PFSK-1 (cell line): ENCODE measurements around the gene CA11.
A peak's percentile ranks its signal among the peaks of the same experiment; 100 is the strongest.

ENCODE experiments used
- FOXP2 ChIP-seq: optimal IDR thresholded peaks from 2 replicates; pipeline ENCODE3; 2011; ENCODE audit warnings: borderline replicate concordance, control low read depth, inconsistent platforms; ENCODE audit not compliant: insufficient read depth; ENCODE audit errors: extremely low read length, extremely low read depth
- POLR2AphosphoS5 ChIP-seq: IDR thresholded peaks from 2 replicates; pipeline ENCODE4 v1.6.1; 2012; ENCODE audit warnings: low read depth, mild to moderate bottlenecking, control low read depth, low read length, moderate library complexity
- SIN3A ChIP-seq: IDR thresholded peaks from 2 replicates; pipeline ENCODE4 v1.6.1; 2012; ENCODE audit warnings: mild to moderate bottlenecking, low read length, moderate library complexity, borderline replicate concordance; ENCODE audit not compliant: insufficient read depth
- TAF1 ChIP-seq: IDR thresholded peaks from 2 replicates; pipeline ENCODE4 v1.6.1; 2012; ENCODE audit warnings: low read length, control low read depth, borderline replicate concordance; ENCODE audit not compliant: insufficient read depth
- TF ChIP-seq, protein P1 (sequence below), 2 experiments: IDR thresholded peaks; 2 replicates each; pipeline versions ENCODE4 v1.6.1 to v1.8.0; 2011 to 2012; ENCODE audit warnings: low read depth in 2 of 2, low read length in 2 of 2, control low read depth in 1 of 2, inconsistent platforms in 1 of 2, mild to moderate bottlenecking in 1 of 2, moderate library complexity in 1 of 2; ENCODE audit not compliant: insufficient read depth in 1 of 2

The CA11 gene

GRCh38 chr19:48633148-48634035, 12.6 kb downstream of the CA11 start:
- TF ChIP-seq FOXP2, result no peak
- TF ChIP-seq, protein P1, sequence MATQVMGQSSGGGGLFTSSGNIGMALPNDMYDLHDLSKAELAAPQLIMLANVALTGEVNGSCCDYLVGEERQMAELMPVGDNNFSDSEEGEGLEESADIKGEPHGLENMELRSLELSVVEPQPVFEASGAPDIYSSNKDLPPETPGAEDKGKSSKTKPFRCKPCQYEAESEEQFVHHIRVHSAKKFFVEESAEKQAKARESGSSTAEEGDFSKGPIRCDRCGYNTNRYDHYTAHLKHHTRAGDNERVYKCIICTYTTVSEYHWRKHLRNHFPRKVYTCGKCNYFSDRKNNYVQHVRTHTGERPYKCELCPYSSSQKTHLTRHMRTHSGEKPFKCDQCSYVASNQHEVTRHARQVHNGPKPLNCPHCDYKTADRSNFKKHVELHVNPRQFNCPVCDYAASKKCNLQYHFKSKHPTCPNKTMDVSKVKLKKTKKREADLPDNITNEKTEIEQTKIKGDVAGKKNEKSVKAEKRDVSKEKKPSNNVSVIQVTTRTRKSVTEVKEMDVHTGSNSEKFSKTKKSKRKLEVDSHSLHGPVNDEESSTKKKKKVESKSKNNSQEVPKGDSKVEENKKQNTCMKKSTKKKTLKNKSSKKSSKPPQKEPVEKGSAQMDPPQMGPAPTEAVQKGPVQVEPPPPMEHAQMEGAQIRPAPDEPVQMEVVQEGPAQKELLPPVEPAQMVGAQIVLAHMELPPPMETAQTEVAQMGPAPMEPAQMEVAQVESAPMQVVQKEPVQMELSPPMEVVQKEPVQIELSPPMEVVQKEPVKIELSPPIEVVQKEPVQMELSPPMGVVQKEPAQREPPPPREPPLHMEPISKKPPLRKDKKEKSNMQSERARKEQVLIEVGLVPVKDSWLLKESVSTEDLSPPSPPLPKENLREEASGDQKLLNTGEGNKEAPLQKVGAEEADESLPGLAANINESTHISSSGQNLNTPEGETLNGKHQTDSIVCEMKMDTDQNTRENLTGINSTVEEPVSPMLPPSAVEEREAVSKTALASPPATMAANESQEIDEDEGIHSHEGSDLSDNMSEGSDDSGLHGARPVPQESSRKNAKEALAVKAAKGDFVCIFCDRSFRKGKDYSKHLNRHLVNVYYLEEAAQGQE (IDR thresholded peaks at IDR 0.05; ENCODE audit: insufficient read depth in 1 of 2, low read depth in 2 of 2, low read length in 2 of 2), result no peak
- no peak for TF ChIP-seq POLR2AphosphoS5

- no peak for TF ChIP-seq FOXP2
- no peak for TF ChIP-seq POLR2AphosphoS5
- TF ChIP-seq, protein P1 (IDR thresholded peaks at IDR 0.05; ENCODE audit: insufficient read depth in 1 of 2, low read depth in 2 of 2, low read length in 2 of 2), result no peak
- TF ChIP-seq SIN3A, result no peak
- TF ChIP-seq TAF1, result no peak
Measured at GRCh38 chr19:48632692-48633147, 13.3 kb downstream of the CA11 start.

GRCh38 chr19:48631225-48631624, 14.8 kb downstream of the CA11 start:
- no peak for TF ChIP-seq SIN3A
- no peak for TF ChIP-seq TAF1
- TF ChIP-seq, protein P1 (IDR thresholded peaks at IDR 0.05; ENCODE audit: insufficient read depth in 1 of 2, low read depth in 2 of 2, low read length in 2 of 2), result no peak
- TF ChIP-seq FOXP2, result no peak
- no peak for TF ChIP-seq POLR2AphosphoS5

GRCh38 chr19:48630296-48631063, 15.5 kb downstream of the CA11 start:
- TF ChIP-seq FOXP2 (no peak), POLR2AphosphoS5 (peak; percentile 14; the same call in 1 of the 2 replicates)

GRCh38 chr19:48629599-48630295, 16.2 kb downstream of the CA11 start:
- TF ChIP-seq, protein P1 (IDR thresholded peaks at IDR 0.05; ENCODE audit: insufficient read depth in 1 of 2, low read depth in 2 of 2, low read length in 2 of 2), result no peak
- TF ChIP-seq SIN3A, result no peak
- TF ChIP-seq POLR2AphosphoS5, result no peak; the same call in 1 of the 2 replicates
- no peak for TF ChIP-seq FOXP2
